Measurements from ENCODE around the gene ANKMY1.

GRCh38 chr2:240429872-240430491 lies 127.8 kb downstream of the ANKMY1 start:
- no peak for TF ChIP-seq CTCF (IDR thresholded peaks at IDR 0.05; ENCODE audit: poor library complexity)
- TF ChIP-seq EZH2 (IDR thresholded peaks at IDR 0.05; ENCODE audit: borderline replicate concordance), result no peak
- no peak for TF ChIP-seq EZH2phosphoT487 (IDR thresholded peaks at IDR 0.05; ENCODE audit: low read depth, severe bottlenecking, unreplicated experiment)

All from hepatocyte (in vitro differentiated cells).